T-helper 1 cell (primary cell): Measurements from ENCODE around the gene TALDO1.

ENCODE experiments used
- DNase-seq, 5 donors: peaks; one replicate each; pipeline ENCODE4 v3.0.0-alpha.2; 2012 to 2020

Gene TALDO1

DNA sequence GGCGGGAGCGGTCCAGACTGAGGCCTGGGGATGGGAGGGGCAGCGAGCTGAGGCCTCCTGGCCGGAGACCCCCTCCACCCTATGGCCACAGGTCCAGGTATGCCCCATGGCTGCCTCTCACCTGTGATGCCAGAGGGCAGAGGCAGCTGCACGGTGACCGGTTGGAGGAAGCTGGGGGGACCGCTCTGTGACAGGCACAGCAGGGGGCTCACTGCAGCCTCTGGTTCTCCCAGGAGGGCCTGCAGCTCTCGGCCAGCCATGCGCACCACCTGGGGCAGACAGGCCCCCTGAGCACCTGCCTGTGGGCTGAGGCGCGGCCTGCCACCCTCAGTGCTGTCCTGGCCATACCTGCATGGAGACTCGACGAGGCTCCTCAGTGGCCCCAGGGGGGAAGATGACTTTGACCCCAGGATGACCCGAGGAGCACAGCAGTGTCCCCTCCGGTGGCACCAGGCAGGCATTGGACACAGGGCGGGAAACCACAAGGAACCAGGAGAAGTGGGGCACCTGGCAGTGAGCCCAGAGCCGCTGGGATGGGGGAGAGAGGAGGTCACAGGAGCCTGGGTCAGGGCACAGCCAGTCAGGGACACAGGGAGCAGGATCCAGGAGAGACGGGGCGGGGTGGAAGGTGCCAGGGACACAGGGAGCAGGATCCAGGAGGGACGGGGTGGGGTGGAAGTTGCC lies 54.0 kb downstream of the TALDO1 start:
- DNase-seq = no peak

DNA sequence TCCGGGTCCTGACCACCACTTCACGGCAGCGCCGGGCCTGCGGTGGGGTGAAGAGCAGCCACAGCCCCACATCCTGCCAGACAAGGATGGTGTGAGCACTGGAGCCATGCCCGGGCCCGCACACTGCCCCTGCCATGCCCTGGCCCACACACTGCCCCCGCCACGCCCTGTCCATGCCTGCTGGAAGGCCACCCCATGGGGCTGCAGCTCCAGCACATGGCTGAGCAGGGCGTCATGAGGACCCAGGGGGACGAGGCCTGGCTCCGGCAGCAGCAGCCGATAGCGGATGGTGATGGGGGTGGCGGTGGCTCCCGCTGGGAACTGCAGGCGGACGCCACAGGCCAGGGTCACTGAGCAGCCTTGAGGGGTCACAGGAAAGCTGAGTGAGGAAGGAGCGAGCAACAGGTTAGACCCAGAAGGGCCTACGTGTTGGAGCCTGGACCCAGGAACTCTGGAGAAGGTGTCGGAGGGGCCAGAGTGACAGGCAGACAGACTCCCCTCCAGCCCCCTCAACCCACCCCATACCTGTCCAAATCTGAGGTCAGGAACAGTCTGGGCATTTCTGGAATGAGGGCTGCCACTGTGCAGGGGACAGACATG lies 54.9 kb downstream of the TALDO1 start:
- no peak for DNase-seq

DNA sequence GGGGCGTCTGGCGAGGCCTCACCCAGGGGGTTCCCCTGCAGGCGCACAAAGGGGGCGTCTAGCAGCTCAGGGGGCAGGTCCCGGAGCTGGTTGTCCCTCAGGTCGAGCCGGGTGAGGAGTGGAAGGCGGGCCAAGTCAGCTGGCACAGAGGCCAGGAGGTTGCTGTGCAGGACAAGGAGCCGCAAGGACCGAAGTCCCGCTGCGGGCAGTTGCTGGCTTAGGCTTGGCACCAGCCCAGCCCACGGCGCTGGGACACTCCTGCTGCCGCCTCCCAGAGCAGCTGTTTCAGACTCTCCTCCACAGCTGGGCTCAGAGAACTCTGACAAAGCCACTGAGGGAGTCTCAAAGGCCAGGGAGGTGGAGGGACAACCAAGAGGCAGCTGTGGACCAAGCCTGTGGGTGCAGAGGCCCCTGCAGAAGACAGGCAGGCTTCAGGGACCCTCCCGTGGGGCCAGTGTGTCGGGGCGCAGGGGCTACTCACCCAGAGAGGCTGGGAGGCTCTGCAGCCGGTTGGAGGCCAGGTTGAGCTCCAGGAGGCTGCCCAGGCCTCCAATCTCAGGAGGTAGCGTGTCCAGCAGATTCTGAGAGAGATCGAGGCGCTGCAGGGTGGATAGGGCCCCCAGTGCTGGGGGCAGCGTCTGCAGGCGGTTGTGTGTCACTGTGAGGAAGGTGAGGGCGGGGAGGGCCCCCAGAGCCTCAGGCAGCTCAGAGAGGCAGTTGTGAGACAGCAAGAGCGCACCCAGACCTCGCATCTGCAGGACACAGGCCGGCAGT lies 55.6 kb downstream of the TALDO1 start:
- DNase-seq = no peak

DNA sequence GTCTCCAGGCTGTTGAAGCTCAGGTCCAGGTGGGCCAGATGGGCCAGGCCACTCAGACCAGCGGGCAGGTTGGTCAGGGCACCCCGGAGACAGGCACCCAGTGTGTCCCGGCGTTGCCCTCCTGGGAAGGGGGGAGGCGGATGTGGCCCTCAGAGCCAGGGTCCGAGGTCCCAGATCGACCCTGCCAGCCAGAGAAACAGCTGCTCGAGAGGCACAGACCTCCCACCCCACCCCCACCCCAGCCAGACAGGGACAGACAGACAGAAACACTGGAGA lies 56.1 kb downstream of the TALDO1 start:
- DNase-seq = no peak

DNA sequence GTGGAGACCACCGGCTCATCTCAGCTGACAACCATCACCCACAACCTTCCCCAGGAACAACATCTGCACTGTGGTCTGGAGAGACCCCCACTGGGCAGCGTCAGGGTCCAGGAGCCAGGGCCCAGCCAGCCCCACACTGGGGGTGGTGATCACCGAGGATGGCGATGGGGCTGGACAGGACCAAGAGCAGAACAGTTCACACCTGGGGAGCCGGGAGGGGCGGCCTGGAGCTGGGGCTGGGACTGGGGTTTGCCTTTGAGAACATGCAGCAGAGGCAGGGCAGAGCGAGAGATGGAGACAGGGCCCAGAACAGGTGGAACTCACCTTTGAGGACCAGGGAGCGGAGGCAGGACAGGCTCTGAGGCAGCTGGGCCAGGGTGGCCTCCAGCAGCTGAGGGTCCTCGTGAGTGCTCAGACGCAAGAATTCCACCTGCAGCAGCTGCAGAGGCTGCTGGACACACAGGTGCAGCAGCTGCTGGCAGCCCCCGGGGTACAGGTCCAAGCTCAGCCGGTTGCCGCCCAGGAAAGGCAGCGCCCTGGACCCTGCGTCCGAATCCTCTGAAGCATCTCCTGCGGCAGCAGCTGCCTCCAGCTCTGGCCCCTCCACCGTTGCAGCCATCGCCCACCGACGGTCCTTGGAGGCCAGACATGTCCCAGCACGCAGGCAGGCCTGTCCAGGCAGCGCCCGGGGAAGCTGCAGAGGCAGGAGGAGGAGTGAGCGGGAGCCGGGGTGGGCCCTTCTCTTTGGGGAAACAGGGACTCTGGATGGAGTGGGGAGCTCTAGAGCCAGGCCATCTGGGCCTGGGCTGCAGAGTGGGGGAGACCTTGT lies 56.7 kb downstream of the TALDO1 start:
- DNase-seq = no peak

DNA sequence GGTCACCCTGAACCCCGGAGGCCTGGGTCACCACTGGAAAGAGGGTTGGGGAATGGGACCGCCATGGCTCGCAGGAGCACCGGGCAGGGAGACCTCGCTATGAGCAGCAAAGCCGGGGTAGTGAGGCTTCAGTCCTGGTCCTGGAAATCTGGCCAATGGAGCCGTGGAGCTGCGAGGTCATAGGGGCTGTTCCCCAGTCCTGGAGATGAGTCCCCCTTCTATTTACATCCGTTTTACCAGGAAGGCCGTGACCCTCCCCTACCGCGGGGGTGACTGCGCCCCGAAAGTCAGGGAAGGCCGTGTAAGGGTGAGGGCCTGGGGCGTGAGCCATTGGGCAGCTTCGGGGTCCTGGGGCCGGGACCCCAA lies 57.3 kb downstream of the TALDO1 start:
- no peak for DNase-seq

DNA sequence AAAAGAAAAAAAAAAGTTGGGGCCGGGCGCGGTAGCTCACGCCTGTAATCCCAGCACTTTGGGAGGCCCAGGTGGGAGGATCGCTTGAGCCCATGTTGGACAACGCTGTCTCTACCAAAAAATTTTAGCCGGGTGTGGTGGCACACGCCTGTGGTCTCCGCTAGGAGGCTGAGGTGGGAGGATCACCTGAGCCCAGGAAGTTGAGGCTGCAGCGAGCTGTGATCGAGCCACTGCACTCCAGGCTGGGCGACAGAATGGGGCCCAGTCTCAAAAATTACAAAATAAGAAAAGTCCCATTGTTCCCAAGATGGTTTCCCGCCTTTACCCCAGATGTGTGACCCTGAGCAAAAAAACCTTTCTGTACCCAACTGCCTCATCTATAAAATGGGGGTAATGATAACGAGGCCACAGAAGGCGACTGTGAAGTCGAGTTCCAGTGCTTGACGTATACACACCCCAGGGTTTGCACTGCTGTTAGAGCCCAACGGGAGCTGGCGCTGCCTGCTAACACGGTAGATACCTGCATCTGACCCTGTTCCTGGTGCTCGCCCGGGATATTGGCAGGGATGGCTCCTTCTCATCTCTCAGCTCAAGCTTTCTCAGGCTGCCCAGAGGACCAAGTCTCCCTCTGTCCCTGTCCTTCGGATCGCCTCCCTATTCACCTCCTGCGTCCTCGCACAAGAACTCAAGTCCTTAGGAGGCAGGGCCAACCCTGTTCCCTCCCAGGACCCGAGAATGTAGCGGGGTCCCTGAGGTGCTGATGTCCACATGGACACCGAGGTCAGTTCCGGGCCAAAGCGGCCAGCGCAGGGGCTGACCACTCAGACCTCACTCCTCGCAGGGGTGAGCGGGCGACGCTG lies 61.4 kb downstream of the TALDO1 start:
- peak in 1 of 5 donors; percentile 53 for DNase-seq

DNA sequence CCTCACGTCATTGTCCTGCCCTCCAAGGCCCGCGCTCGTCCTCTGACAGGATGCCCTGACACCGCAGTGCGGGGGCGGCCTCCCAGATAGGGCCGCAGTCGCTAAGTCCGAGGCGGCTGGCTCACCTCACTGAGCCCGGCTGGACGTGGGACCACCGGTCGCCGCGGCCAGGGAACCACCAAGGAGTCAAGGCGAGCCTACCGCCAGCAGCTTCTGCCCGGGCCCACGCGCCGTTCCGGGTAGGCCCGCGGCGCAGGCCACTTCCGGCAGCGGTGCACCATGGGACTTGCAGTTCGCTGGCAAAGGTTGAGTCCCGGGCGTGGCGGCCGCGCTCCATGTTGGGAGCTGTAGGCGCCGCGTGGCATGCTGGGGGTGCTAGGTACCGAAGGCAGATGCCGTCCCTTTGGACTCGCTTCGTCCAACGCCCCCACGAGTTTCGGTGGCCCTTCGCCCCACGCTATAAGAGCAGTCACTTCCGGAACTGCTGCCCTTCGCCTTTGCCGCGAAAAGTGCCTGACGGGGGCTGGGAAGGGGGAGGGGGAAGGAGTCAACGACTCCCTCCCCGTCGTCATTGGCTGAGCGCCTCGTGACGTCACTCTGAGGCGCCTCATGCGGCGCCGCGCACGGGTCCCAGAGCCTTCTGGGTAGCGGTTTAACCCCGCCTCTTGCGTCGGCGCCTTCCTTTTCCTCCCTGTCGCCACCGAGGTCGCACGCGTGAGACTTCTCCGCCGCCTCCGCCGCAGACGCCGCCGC lies 62.2 kb downstream of the TALDO1 start, which contains the start of gene RPLP2:
TSS of gene RPLP2 (plus strand) at position 681 of the 753 bp plus-strand sequence. CDS start 268 bp downstream, outside the sequence.
- peak; percentile 93 to 98 (median 96) for DNase-seq

DNA sequence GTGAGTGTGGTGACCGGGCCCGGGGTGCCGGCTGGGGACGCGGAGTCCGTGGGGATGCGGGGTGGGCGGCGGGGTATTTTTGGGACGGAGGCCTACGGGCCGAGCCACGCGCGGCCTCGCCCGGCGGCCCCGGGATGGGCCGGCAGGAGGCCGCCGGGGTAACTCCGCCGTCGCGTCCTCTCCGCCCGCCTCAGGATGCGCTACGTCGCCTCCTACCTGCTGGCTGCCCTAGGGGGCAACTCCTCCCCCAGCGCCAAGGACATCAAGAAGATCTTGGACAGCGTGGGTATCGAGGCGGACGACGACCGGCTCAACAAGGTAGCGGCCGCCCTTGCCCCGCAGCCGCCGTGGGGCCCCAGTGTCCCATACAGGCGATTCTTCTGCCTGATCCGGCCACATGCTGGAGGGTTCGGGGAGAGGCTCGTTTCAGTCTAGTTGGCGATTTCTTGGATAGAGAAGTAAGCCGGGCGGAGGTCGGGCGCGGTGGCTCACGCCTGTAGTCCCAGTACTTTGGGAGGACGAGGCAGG lies 62.8 kb downstream of the TALDO1 start:
- no peak for DNase-seq

DNA sequence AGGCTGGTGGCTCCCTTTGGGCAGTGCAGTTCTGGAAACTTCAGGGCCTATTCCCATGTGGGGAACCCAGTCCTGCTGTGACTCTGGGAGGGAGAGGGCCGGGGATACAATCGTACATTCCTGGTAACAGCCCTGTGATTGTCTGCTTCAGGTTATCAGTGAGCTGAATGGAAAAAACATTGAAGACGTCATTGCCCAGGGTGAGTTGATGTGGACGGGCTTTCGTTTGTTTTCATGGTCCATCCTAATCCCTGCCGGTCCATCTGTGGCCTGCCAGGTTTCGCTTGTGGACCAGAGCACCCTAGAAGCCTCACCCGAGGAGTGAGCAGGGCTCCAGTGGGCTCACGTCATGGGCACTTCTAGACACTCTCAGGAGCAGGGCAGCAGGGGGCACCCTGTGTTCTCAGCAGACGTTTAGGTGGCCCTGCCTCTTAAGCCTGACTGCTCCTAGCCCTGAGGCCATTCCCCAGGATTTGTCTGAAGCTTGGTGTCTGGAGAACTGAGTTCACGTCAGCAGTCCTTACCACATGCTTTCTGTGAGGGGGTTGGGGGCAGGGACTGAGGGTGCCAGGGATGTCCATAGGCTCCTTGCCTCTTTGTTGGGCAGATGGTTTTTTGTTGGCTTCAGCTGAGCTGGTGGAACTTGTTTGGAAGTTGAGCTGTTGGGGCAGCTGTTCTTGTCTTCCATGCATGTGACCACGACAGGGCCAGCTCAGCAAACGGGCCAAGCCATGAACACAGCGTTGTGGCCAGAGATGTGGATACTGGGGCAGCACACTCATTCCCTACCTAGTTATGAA lies 64.4 kb downstream of the TALDO1 start:
- no peak for DNase-seq

DNA sequence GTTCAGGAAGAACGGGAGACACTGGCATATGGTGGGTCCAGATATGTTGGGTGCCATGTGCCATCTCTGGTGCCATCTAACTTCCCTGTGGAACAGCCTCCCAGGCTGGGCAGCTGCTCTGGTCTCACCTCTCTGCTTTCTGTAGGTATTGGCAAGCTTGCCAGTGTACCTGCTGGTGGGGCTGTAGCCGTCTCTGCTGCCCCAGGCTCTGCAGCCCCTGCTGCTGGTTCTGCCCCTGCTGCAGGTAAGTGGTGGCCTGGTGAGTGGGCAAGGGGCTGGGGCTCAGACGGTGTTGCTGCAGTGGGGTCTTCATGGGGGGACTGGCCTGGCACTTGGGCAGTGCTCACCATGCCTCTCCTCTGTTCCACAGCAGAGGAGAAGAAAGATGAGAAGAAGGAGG lies 65.1 kb downstream of the TALDO1 start:
- DNase-seq = no peak

DNA sequence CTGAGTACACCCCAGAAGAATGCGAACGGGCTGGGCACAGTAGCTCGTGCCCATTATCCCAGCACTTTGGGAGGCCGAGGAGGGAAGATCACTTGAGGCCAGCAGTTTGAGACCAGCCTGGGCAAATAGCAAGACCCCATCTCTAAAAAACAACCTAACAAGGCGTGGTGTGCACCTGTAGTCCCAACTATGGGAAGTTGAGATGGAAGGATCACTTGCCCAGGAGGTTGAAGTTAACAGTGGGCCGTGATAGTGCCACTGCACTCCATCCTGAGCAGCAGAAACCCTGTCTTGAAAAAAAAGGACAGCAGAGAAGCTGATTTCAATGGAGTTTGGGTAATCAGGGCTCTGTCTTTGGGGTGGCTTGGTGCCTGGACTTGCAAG lies 65.8 kb downstream of the TALDO1 start:
- DNase-seq = no peak

DNA sequence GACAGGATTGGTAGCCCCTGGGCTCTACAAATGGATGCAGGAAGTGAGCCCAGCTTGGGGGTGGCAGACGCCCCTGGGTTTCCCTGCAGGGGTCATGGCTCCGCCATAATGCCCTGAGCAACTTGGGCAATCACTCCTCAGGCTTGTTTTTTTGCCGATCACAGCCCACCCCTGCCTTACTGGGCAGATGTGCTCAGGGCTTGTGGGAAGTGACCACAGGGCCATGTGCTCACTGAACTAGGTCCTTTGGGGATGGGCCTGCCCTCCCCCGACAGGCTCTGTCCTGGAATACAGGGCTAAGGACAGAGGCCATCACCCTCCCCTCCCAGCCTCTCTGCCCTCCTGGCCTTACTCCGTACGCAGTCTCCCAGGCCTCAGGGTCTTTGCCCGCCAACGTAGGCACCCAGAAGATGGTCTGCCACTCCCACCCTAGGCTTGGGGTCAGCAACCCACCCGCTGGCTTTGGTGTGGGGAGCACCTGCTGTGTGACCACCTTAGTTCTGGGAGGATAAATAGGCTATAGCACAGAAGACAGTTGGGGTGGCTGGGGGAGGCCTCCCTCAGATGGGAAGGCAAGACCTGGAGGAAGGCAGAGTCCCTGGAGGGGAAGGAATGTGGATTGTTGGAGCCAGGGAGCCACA lies 66.3 kb downstream of the TALDO1 start:
- DNase-seq = no peak
